WI38 (cell line): ENCODE data around the gene HNRNPLL.
"Not testable (repeated sequence)": the region's sequence is repeated elsewhere in the genome, so short reads cannot be mapped to it uniquely, and the experiment has no call there.

ENCODE experiments used
- H3K4me3 ChIP-seq: 2 replicates; pipeline ENCODE4 v1.5.1; 2011; ENCODE audit warnings: low read depth, mild to moderate bottlenecking, control low read depth, low read length
- CTCF ChIP-seq: IDR thresholded peaks from 2 replicates; pipeline ENCODE4 v1.5.1; 2012; ENCODE audit warnings: low read depth, mild to moderate bottlenecking, control low read depth, low read length

Gene HNRNPLL

GRCh38 chr2:38540580-38541286 lies 62.0 kb downstream of the HNRNPLL start:
- no peak for TF ChIP-seq CTCF
- no peak overlapping the region for H3K4me3 ChIP-seq

GRCh38 chr2:38539086-38539485 lies 63.6 kb downstream of the HNRNPLL start:
- no peak for TF ChIP-seq CTCF

GRCh38 chr2:38537937-38538525 lies 64.7 kb downstream of the HNRNPLL start:
- no peak for TF ChIP-seq CTCF

More at GRCh38 chr2:38539086-38539485, 63.6 kb downstream of the HNRNPLL start:
- no peak overlapping the region for H3K4me3 ChIP-seq

GRCh38 chr2:38537296-38537695 lies 65.4 kb downstream of the HNRNPLL start:
- not testable (repeated sequence) for H3K4me3 ChIP-seq

More at GRCh38 chr2:38537937-38538525, 64.7 kb downstream of the HNRNPLL start:
- no peak overlapping the region for H3K4me3 ChIP-seq

- H3K4me3 ChIP-seq: peak overlapping the region; percentile 53
- TF ChIP-seq CTCF: peak; percentile 73
These were observed 66.8 kb downstream of the HNRNPLL start for GRCh38 chr2:38535744-38536506.

- TF ChIP-seq CTCF: no peak
- H3K4me3 ChIP-seq: no peak overlapping the region
These were observed 67.4 kb downstream of the HNRNPLL start for GRCh38 chr2:38535404-38535743.

GRCh38 chr2:38534746-38535403 lies 67.9 kb downstream of the HNRNPLL start:
- H3K4me3 ChIP-seq: no peak overlapping the region
- no peak for TF ChIP-seq CTCF
